Hepatocyte (in vitro differentiated cells): ENCODE results near the gene PIEZO1. TPM values are rescaled to one million over a fixed set of nuclear protein-coding genes. Genes with fewer than 3 reads are reported as not detected.

Experiments
- DNase-seq: peaks from one replicate; pipeline ENCODE4 v3.0.0-alpha.2; 2016; ENCODE audit warnings: low spot score
- H2AFZ ChIP-seq: fragments of 200-600 bp; sonication (generic); 2 replicates; pipeline ENCODE4 v1.6.0; 2016; ENCODE audit warnings: antibody characterized with exemption, mild to moderate bottlenecking
- H3K27ac ChIP-seq: fragments of 200-600 bp; sonication (generic); 2 replicates; pipeline ENCODE4 v1.5.1; 2016; ENCODE audit warnings: mild to moderate bottlenecking
- H3K27me3 ChIP-seq: fragments of 200-600 bp; sonication (generic); 2 replicates; pipeline ENCODE4 v1.6.1; 2016
- H3K36me3 ChIP-seq: fragments of 200-600 bp; sonication (generic); replicated peaks from 2 replicates; pipeline ENCODE4 v1.5.1; 2016; ENCODE audit warnings: low read depth; ENCODE audit not compliant: insufficient read depth
- H3K4me1 ChIP-seq: fragments of 200-600 bp; sonication (generic); 2 replicates; pipeline ENCODE4 v1.5.1; 2016; ENCODE audit warnings: mild to moderate bottlenecking, moderate library complexity; ENCODE audit not compliant: insufficient read depth
- H3K4me2 ChIP-seq: fragments of 200-600 bp; sonication (generic); 2 replicates; pipeline ENCODE4 v1.6.0; 2016
- H3K4me3 ChIP-seq: fragments of 200-600 bp; sonication (generic); 2 replicates; pipeline ENCODE4 v1.5.1; 2016; ENCODE audit warnings: mild to moderate bottlenecking
- H3K79me2 ChIP-seq: fragments of 200-600 bp; sonication (generic); 2 replicates; pipeline ENCODE4 v1.6.0; 2017; ENCODE audit warnings: mild to moderate bottlenecking
- H3K9me2 ChIP-seq: fragments of 200-600 bp; sonication (generic); replicated peaks from 2 replicates; pipeline ENCODE4 v1.6.0; 2017; ENCODE audit warnings: mild to moderate bottlenecking; ENCODE audit not compliant: insufficient read depth
- H3K9me3 ChIP-seq: fragments of 200-600 bp; sonication (generic); 2 replicates; pipeline ENCODE4 v1.5.1; 2016; ENCODE audit warnings: low read depth, mild to moderate bottlenecking
- H4K20me1 ChIP-seq: fragments of 200-600 bp; sonication (generic); 2 replicates; pipeline ENCODE4 v1.6.0; 2016; ENCODE audit warnings: mild to moderate bottlenecking; ENCODE audit not compliant: insufficient read depth, poor library complexity, severe bottlenecking
- EZH2 ChIP-seq: fragments of 200-600 bp; sonication (generic); IDR thresholded peaks from 2 replicates; pipeline ENCODE4 v1.6.1; 2016; ENCODE audit warnings: antibody characterized with exemption, mild to moderate bottlenecking, borderline replicate concordance
- EZH2phosphoT487 ChIP-seq: fragments of 200-600 bp; sonication (generic); IDR thresholded peaks from one replicate; pipeline ENCODE4 v1.6.1; 2018; ENCODE audit warnings: antibody characterized with exemption, mild to moderate bottlenecking, low read depth, moderate library complexity; ENCODE audit not compliant: unreplicated experiment, severe bottlenecking
- WGBS: methylation state at CpG from one replicate; pipeline ENCODE4 v1.1.6; 2016; ENCODE audit warnings: low lambda C conversion rate; ENCODE audit errors: missing lambda C conversion rate; 5-methylcytosine and 5-hydroxymethylcytosine counted together
- polyA plus RNA-seq: library from polyadenylated mRNA; unstranded; fragments of >200 nt; fragmentation: Nextera tagmentation; extraction: Ambion mirVana; gene quantifications from 2 replicates; pipeline ENCODE4 v1.2.1, GENCODE V29; 2016
- total RNA-seq: library from RNA; depleted of rRNA; stranded (reverse); fragments of >200 nt; gene quantifications from 2 replicates; pipeline ENCODE4 v1.2.3, GENCODE V29; 2014
- TF ChIP-seq, protein P1 (sequence below): fragments of 200-600 bp; sonication (generic); IDR thresholded peaks from 2 replicates; pipeline ENCODE4 v1.5.1; 2016; ENCODE audit warnings: antibody characterized with exemption, mild to moderate bottlenecking; ENCODE audit not compliant: poor library complexity

Gene PIEZO1
- total and polyA plus RNA-seq, 2 experiments from 2014 or later = 70.6 to 77.0 TPM

DNA sequence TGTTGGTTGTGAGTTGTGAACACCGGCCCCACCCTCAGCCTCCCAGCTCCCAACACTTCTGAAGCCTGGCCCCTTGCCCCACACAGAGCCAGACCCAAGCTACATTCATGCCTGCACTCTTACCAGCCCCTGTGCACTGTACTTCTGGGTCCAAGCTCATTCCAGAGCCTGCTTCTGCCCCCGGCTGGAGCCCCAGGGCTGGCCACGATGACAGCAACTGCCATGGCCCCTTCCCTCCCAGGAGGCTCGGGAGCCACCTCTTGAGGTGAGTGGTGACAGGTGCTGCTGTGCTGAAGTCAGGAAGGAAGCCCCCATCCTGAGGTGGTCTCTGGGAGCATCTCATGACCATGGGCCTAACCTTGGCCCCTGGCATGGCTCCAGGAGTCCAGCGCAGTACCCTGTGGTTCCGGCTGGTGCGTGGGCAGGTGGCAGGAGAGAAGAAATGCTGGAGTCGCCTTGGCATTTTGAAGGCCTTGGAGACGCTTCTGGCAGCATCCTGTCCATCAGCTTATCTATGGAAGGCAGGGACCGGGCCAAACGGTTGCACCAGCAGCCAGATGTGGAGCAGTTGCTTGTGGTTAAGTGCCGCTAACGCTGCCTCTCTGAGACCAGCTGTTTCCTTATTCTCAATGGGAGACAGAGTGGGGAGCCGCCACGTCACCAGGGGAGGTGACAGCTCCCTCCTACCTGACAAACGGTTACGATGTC, 14.7 kb upstream of the PIEZO1 start:
- no peak for DNase-seq
- Histone ChIP-seq H3K4me1 (peaks cover 8% of the 10 kb centered on the region), H3K9me3 (no peaks in the 10 kb centered on the region), H3K27ac (no peak overlapping the region), H4K20me1 (no peaks in the 10 kb centered on the region), H3K79me2 (peaks cover 8% of the 10 kb centered on the region), H3K9me2 (no peaks in the 10 kb centered on the region), H2AFZ (no peak overlapping the region), H3K4me3 (no peak overlapping the region), H3K36me3 (no peaks in the 10 kb centered on the region), H3K4me2 (no peak overlapping the region), H3K27me3 (no peaks in the 10 kb centered on the region)
- 87% methylated on average over 17 of the region's 17 CpGs for WGBS
- TF ChIP-seq, protein P1, sequence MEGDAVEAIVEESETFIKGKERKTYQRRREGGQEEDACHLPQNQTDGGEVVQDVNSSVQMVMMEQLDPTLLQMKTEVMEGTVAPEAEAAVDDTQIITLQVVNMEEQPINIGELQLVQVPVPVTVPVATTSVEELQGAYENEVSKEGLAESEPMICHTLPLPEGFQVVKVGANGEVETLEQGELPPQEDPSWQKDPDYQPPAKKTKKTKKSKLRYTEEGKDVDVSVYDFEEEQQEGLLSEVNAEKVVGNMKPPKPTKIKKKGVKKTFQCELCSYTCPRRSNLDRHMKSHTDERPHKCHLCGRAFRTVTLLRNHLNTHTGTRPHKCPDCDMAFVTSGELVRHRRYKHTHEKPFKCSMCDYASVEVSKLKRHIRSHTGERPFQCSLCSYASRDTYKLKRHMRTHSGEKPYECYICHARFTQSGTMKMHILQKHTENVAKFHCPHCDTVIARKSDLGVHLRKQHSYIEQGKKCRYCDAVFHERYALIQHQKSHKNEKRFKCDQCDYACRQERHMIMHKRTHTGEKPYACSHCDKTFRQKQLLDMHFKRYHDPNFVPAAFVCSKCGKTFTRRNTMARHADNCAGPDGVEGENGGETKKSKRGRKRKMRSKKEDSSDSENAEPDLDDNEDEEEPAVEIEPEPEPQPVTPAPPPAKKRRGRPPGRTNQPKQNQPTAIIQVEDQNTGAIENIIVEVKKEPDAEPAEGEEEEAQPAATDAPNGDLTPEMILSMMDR = no peak
- no peak for TF ChIP-seq EZH2
- no peak for TF ChIP-seq EZH2phosphoT487

DNA sequence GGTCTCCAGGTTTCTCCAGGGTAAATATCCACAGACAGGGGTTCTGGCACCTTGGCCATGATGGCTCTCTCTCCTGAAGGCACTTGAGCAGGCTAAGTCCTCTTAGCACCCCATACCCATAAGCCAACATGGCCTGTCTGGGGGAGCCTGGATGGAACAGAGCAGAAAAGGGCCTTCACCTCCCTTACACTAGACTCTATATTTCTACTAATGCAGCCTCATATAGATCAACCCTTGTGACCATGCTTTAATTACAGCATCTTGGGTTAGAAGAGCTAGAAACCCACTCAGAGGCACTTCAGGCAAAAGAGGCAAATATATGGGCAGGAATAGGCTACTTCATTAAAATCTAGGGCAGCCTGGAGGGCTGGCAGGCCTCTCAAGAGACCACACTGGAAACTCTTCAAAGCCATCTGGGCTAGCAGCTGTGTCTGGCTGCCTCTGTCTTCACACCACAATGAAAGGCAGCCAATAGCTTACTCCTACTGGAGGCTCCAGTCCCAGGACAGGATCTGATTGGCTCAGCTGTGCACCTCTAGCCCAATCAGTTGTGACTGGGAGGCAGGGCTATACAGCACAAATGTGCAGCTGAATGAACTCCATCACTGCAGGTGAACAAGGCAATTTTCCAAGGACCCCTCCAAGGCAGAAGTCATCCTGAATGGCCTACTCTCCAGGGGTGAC, 13.9 kb upstream of the PIEZO1 start:
- Histone ChIP-seq H4K20me1 (no peaks in the 10 kb centered on the region), H3K9me3 (no peaks in the 10 kb centered on the region), H3K4me3 (no peak overlapping the region), H3K27me3 (no peaks in the 10 kb centered on the region), H3K4me2 (no peak overlapping the region), H3K4me1 (peaks cover under 1% of the 10 kb centered on the region), H2AFZ (no peak overlapping the region), H3K36me3 (no peaks in the 10 kb centered on the region), H3K9me2 (no peaks in the 10 kb centered on the region), H3K79me2 (peaks cover 1% of the 10 kb centered on the region), H3K27ac (no peak overlapping the region)
- TF ChIP-seq EZH2 (no peak), EZH2phosphoT487 (no peak)
- TF ChIP-seq, protein P1 = no peak
- no peak for DNase-seq

DNA sequence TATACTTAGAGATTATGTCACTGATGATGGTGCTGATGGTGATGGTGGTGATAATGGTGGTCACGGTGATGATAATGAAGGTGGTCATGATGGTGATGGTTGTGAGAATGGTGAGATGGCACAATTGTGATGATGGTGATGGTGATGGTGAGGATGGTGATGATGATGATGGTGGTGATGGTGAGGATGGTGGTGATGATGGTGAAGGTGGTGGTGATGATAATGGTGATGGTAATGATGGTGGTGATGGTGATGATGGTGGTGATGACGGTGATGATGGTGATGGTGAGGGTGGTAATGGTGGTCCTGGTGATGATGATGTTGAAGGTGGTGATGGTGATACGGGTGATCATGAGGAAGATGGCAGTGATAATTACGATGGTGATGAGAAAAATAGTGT, 13.1 kb upstream of the PIEZO1 start:
- H2AFZ ChIP-seq = no peak overlapping the region
- 83% methylated on average over 4 of the region's 4 CpGs for WGBS
- H4K20me1 ChIP-seq = no peaks in the 10 kb centered on the region
- no peak overlapping the region for H3K4me2 ChIP-seq
- H3K4me3 ChIP-seq = no peak overlapping the region
- H3K36me3 ChIP-seq = no peaks in the 10 kb centered on the region
- no peaks in the 10 kb centered on the region for H3K9me2 ChIP-seq
- no peaks in the 10 kb centered on the region for H3K79me2 ChIP-seq
- no peaks in the 10 kb centered on the region for H3K9me3 ChIP-seq
- no peak for DNase-seq
- TF ChIP-seq EZH2phosphoT487 (no peak), EZH2 (no peak)
- TF ChIP-seq, protein P1 = no peak
- no peaks in the 10 kb centered on the region for H3K4me1 ChIP-seq
- no peaks in the 10 kb centered on the region for H3K27me3 ChIP-seq
- H3K27ac ChIP-seq = no peak overlapping the region
